CD4-positive, alpha-beta memory T cell (primary cell): Measurements from ENCODE around the gene CRTAC1. TPM values are rescaled to one million over a fixed set of nuclear protein-coding genes. Genes with fewer than 3 reads are reported as not detected.

Experiments used
- CTCF ChIA-PET: fragments of 350-600 bp; sonication (Branson Sonifier 250); formaldehyde crosslinking; loops from one replicate; lab custom pipeline; 2021; ENCODE audit warnings: inconsistent platforms; ENCODE audit not compliant: partially characterized antibody; lab: Charles Lee
- POLR2A ChIA-PET: fragments of 350-600 bp; sonication (Branson Sonifier 250); formaldehyde crosslinking; loops from one replicate; lab custom pipeline; 2021; ENCODE audit not compliant: partially characterized antibody; lab: Charles Lee
- DNase-seq, 5 donors: peaks; one replicate each; pipeline versions ENCODE4 v3.0.0 to v3.0.0-alpha.2; 2020 to 2022; ENCODE audit warnings: mixed read lengths in 1 of 5
- H3K27ac ChIP-seq: one replicate; pipeline ENCODE4 v1.7.0; 2013; ENCODE audit warnings: low read depth, low read length
- H3K27me3 ChIP-seq: 2 replicates; pipeline ENCODE4 v1.7.0; 2013; ENCODE audit warnings: mild to moderate bottlenecking, low read length, moderate library complexity; ENCODE audit not compliant: insufficient read depth
- H3K36me3 ChIP-seq: 2 replicates; pipeline ENCODE4 v1.7.0; 2013; ENCODE audit warnings: mild to moderate bottlenecking, low read length, moderate library complexity; ENCODE audit not compliant: insufficient read depth
- H3K4me1 ChIP-seq: 2 replicates; pipeline ENCODE4 v1.7.0; 2013; ENCODE audit warnings: mild to moderate bottlenecking, low read length, moderate library complexity; ENCODE audit not compliant: insufficient read depth
- H3K4me3 ChIP-seq, 2 donors: one replicate each; pipeline ENCODE4 v1.7.0; 2013; ENCODE audit warnings: low read length in 2 of 2, mild to moderate bottlenecking in 1 of 2
- H3K9me3 ChIP-seq, 2 donors: one replicate each; pipeline ENCODE4 v1.7.0; 2013; ENCODE audit warnings: low read length in 2 of 2, control low read depth in 1 of 2; ENCODE audit not compliant: control insufficient read depth in 1 of 2
- H3K27ac Mint-ChIP-seq, 7 donors: one replicate each; pipeline ENCODE4 v1.8.0; 2020 to 2021; ENCODE audit warnings: mixed read lengths in 7 of 7, mild to moderate bottlenecking in 6 of 7, inconsistent platforms in 3 of 7, moderate library complexity in 3 of 7
- H3K27me3 Mint-ChIP-seq, 2 donors: one replicate each; pipeline ENCODE4 v1.8.0; 2020 to 2021; ENCODE audit warnings: mixed read lengths in 2 of 2
- H3K36me3 Mint-ChIP-seq, 2 donors: one replicate each; pipeline ENCODE4 v1.8.0; 2020 to 2021; ENCODE audit warnings: mixed read lengths in 2 of 2, inconsistent platforms in 1 of 2, mild to moderate bottlenecking in 1 of 2
- H3K4me1 Mint-ChIP-seq, 4 donors: one replicate each; pipeline ENCODE4 v1.8.0; 2020 to 2021; ENCODE audit warnings: mixed read lengths in 4 of 4, mild to moderate bottlenecking in 1 of 4
- H3K4me3 Mint-ChIP-seq, 8 donors: one replicate each; pipeline ENCODE4 v1.8.0; 2020 to 2021; ENCODE audit warnings: mixed read lengths in 8 of 8, mild to moderate bottlenecking in 7 of 8, moderate library complexity in 6 of 8, inconsistent platforms in 3 of 8
- H3K9me3 Mint-ChIP-seq, 8 donors: one replicate each; pipeline ENCODE4 v1.8.0; 2020 to 2021; ENCODE audit warnings: mixed read lengths in 8 of 8, mild to moderate bottlenecking in 5 of 8, inconsistent platforms in 3 of 8, moderate library complexity in 1 of 8
- intact Hi-C: fragments of 100-400 bp; cut with micrococcal nuclease; formaldehyde crosslinking; loops from one replicate; pipeline ENCODE4 v1.15.1; 2023
- polyA plus RNA-seq, 2 donors: library from polyadenylated mRNA; unstranded; fragments of 300-500 nt; fragmentation: Illumina TruSeq; gene quantifications; one replicate each; pipeline ENCODE4 v1.2.3, GENCODE V29; 2021
- total RNA-seq, 2 experiments: library from RNA; stranded (reverse); gene quantifications; one replicate each; pipeline ENCODE4 v1.2.3, GENCODE V29; 2021

CRTAC1 gene
- total and polyA plus RNA-seq, 4 experiments from 2014 or later = not detected

DNA sequence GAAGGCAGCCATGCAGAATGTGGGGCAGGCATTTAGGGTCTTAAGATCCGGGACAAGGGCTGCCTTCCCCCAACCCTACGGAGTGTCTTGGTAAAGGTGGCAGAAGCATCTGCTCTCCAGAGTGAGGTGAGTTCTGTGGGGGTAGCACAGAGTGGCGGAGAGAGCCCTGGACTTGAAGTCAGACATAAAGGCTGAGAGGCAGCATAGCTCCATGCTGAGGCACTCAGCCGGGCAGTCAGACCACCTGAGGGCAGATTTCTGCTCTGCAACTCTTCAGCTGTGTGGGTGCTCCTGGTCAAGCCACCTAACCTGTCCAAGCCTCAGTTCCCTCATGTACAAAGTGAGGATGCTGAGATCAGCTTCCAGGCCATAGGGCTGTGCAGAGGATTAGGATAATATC lies 81.0 kb downstream of the CRTAC1 start:
- Mint-ChIP-seq H3K4me1 (no peaks in the 10 kb centered on the region), H3K27ac (no peak overlapping the region), H3K36me3 (no peaks in the 10 kb centered on the region), H3K27me3 (peaks cover 26 to 30% of the 10 kb centered on the region in 2 donors), H3K9me3 (peaks cover 0 to 7% (median 5%) of the 10 kb centered on the region in 8 donors), H3K4me3 (no peak overlapping the region)
- intact Hi-C loops = no loop called here
- POLR2A ChIA-PET = no interaction called here
- no peak overlapping the region for H3K4me3 ChIP-seq
- no peaks in the 10 kb centered on the region for H3K9me3 ChIP-seq
- no peak for DNase-seq
- no peaks in the 10 kb centered on the region for H3K4me1 ChIP-seq
- H3K36me3 ChIP-seq = no peaks in the 10 kb centered on the region
- no peaks in the 10 kb centered on the region for H3K27me3 ChIP-seq
- CTCF ChIA-PET = interaction anchor here (0.8 kb wide), 1 partner anchor 33 kb away, joined by 3 read pairs; no protein-coding TSS in a partner anchor
- H3K27ac ChIP-seq = no peak overlapping the region

DNA sequence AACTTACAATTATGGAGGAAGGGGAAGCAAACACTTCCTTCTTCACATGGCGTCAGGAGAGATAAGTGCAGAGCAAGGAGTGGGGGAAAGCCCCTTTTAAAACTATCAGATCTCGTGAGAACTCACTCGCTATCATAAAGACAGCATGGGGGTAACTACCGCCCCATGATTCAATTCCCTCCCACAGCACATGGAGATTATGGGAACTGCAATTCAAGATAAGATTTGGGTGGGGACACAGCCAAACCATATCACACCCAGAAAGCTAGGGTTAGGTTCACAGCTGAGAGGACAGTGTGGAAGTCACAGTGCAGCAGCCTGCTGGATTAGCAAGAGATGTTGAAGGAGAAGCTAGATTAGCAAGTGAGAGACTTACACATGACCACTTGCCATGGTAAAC lies 81.6 kb downstream of the CRTAC1 start:
- Histone ChIP-seq H3K4me1 (no peaks in the 10 kb centered on the region), H3K27ac (no peak overlapping the region), H3K9me3 (no peaks in the 10 kb centered on the region), H3K4me3 (no peak overlapping the region), H3K36me3 (no peaks in the 10 kb centered on the region), H3K27me3 (no peaks in the 10 kb centered on the region)
- H3K27ac Mint-ChIP-seq = no peak overlapping the region
- peaks cover 26 to 32% of the 10 kb centered on the region in 2 donors for H3K27me3 Mint-ChIP-seq
- H3K4me1 Mint-ChIP-seq = no peaks in the 10 kb centered on the region
- no peaks in the 10 kb centered on the region for H3K36me3 Mint-ChIP-seq
- POLR2A ChIA-PET = no interaction called here
- no peak overlapping the region for H3K4me3 Mint-ChIP-seq
- peaks cover 0 to 12% (median 5%) of the 10 kb centered on the region in 8 donors for H3K9me3 Mint-ChIP-seq
- intact Hi-C loops = no loop called here
- no peak for DNase-seq
- CTCF ChIA-PET = no interaction called here

DNA sequence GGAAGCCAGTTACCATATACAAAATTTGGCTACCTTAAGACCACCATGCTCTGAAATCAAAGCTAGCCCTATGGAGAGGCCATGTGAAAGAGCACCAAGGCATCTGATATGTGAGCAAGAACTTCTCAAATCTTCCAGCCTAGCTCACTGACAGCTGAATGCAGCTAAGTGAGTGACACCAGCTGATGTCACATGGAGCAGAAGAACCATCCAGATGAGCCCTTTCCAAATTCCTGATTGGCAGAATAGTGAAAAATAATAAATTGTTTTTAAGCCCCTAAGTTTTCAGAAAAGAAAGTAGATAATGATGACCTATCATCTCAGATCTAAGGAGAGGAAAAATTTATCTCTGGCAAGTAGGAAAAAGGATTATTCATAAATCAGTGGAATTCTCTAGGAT lies 85.6 kb downstream of the CRTAC1 start:
- no peak for DNase-seq
- H3K9me3 Mint-ChIP-seq = peaks cover 0 to 12% (median 5%) of the 10 kb centered on the region in 8 donors
- no peaks in the 10 kb centered on the region for H3K36me3 Mint-ChIP-seq
- H3K4me1 ChIP-seq = no peaks in the 10 kb centered on the region
- intact Hi-C loops = no loop called here
- H3K27ac Mint-ChIP-seq = no peak overlapping the region
- no peaks in the 10 kb centered on the region for H3K36me3 ChIP-seq
- ChIA-PET CTCF (no interaction called here), POLR2A (no interaction called here)
- H3K9me3 ChIP-seq = no peaks in the 10 kb centered on the region
- no peak overlapping the region for H3K4me3 Mint-ChIP-seq
- no peaks in the 10 kb centered on the region for H3K27me3 ChIP-seq
- no peak overlapping the region for H3K27ac ChIP-seq
- H3K4me3 ChIP-seq = no peak overlapping the region
- peaks cover 36 to 47% of the 10 kb centered on the region in 2 donors for H3K27me3 Mint-ChIP-seq
- no peaks in the 10 kb centered on the region for H3K4me1 Mint-ChIP-seq

DNA sequence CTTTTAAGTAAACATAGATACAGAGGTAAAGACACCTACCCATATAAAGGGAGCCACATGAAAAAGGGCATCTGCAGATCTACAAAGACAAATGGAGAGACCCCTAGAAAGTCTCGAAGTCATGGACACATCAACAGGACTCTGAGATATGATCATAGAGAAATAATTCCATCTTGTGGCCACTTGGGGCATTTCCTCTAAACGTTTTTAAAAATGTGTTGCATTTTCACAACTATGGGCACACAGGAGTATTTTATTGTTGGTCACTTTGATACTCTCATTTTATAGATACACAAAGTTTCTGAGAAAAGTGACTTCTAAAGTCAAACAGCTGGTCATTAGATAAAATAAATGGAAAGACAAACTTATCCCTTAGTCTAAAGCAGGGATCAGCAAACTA lies 87.1 kb downstream of the CRTAC1 start:
- no peak for DNase-seq
- Mint-ChIP-seq H3K27ac (no peak overlapping the region), H3K4me1 (no peaks in the 10 kb centered on the region), H3K36me3 (no peaks in the 10 kb centered on the region), H3K4me3 (no peak overlapping the region), H3K9me3 (peaks cover 0 to 12% (median 3%) of the 10 kb centered on the region in 8 donors), H3K27me3 (peaks cover 31 to 45% of the 10 kb centered on the region in 2 donors)
- no peak overlapping the region for H3K27ac ChIP-seq
- intact Hi-C loops = no loop called here
- no peaks in the 10 kb centered on the region for H3K27me3 ChIP-seq
- ChIA-PET POLR2A (no interaction called here), CTCF (interaction anchor here (1.0 kb wide), 1 partner anchor 28 kb away, joined by 3 read pairs; no protein-coding TSS in a partner anchor)
- no peak overlapping the region for H3K4me3 ChIP-seq
- no peaks in the 10 kb centered on the region for H3K36me3 ChIP-seq
- H3K9me3 ChIP-seq = no peaks in the 10 kb centered on the region
- no peaks in the 10 kb centered on the region for H3K4me1 ChIP-seq

DNA sequence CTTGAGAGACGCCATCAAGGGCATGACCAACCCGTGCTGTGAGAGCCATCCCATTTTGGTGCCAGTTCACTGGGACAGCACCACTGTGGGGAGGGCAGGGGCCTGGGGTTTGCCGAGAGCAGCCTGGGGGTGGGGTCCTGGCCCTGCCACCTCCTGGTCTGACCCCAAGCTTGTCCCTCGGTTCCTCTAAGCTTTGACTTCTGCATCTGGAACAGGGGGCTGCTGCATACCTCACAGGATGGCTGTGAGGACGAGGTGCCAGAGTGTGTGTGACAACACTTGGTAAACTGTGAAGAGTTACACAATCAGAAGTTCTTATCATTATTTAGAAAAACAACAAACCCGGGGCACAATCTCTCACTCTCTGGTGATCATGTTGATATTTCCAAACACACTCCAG lies 89.9 kb downstream of the CRTAC1 start:
- Histone ChIP-seq H3K4me1 (no peaks in the 10 kb centered on the region), H3K4me3 (no peak overlapping the region), H3K36me3 (no peaks in the 10 kb centered on the region), H3K27ac (no peak overlapping the region), H3K27me3 (no peaks in the 10 kb centered on the region), H3K9me3 (no peaks in the 10 kb centered on the region)
- POLR2A ChIA-PET = no interaction called here
- peaks cover 0 to 12% (median 1%) of the 10 kb centered on the region in 8 donors for H3K9me3 Mint-ChIP-seq
- CTCF ChIA-PET = interaction anchor here (1.0 kb wide), 1 partner anchor 25 kb away, joined by 4 read pairs; no protein-coding TSS in a partner anchor
- DNase-seq = no peak
- no peak overlapping the region for H3K27ac Mint-ChIP-seq
- H3K4me3 Mint-ChIP-seq = no peak overlapping the region
- H3K36me3 Mint-ChIP-seq = no peaks in the 10 kb centered on the region
- intact Hi-C loops = no loop called here
- H3K27me3 Mint-ChIP-seq = peaks cover 24 to 42% of the 10 kb centered on the region in 2 donors
- H3K4me1 Mint-ChIP-seq = no peaks in the 10 kb centered on the region

DNA sequence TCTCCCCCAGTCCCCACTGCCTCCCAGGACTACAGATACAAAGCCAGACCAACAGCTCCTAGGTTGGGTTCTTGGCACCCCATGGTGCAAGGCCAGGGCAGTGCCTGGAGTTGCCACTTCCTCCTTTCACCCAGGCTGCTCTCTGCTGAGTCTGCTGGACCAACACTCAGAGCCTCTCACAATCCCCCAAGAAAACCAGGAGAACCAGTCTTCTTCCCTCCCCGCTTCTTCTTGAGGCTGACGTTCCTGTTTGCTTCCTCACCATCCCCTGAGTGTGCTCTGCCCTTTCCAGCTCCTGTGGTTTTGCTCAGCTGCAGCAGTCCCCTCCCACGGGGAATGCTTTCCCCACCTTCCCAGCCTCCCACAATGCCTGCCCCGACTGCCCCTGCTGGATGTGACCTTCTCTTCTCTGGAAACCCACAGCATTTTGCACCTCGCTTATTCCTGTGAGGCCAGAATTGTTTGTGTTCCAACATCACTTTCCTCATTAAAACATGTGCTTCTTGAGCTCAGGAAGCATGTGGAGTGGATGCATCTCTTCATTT lies 90.9 kb downstream of the CRTAC1 start:
- H3K4me3 ChIP-seq = no peak overlapping the region

DNA sequence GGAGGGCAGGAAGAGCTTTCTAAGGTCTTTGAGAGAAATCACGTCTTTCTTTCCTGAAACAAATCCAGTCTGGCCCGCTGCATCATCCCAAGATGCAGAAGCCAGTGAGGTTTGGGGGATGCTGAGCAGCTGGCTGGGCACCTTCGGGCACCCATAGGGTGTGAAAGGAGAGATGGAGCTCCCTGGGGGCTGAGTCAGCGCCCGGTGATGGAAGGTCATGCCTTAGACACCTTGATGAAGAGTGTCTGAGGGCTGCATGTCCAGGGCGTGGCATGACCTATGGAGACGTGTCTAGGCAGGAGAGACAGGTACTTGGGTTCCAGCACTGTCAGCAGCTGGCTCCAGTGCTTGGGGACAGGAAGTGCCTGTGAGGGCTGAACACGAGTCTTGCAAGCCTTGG lies 92.5 kb downstream of the CRTAC1 start:
- Mint-ChIP-seq H3K9me3 (peaks cover 0 to 2% (median 0%) of the 10 kb centered on the region in 8 donors), H3K27me3 (peaks cover 20 to 29% of the 10 kb centered on the region in 2 donors), H3K4me3 (no peak overlapping the region), H3K27ac (no peak overlapping the region), H3K4me1 (no peaks in the 10 kb centered on the region), H3K36me3 (no peaks in the 10 kb centered on the region)
- intact Hi-C loops = no loop called here
- Histone ChIP-seq H3K27ac (no peak overlapping the region), H3K4me1 (no peaks in the 10 kb centered on the region), H3K36me3 (no peaks in the 10 kb centered on the region), H3K4me3 (no peak overlapping the region), H3K27me3 (no peaks in the 10 kb centered on the region), H3K9me3 (no peaks in the 10 kb centered on the region)
- CTCF ChIA-PET = interaction anchor here (0.6 kb wide), 1 partner anchor 386 kb away, joined by 3 read pairs; no protein-coding TSS in a partner anchor
- DNase-seq = no peak
- POLR2A ChIA-PET = no interaction called here

More for the DNA sequence above, 90.9 kb downstream of the CRTAC1 start:
- Mint-ChIP-seq H3K4me1 (no peaks in the 10 kb centered on the region), H3K36me3 (no peaks in the 10 kb centered on the region), H3K9me3 (peaks cover 0 to 7% (median 1%) of the 10 kb centered on the region in 8 donors), H3K4me3 (no peak overlapping the region), H3K27ac (no peak overlapping the region), H3K27me3 (peaks cover 20 to 34% of the 10 kb centered on the region in 2 donors)
- intact Hi-C loops = no loop called here
- ChIA-PET POLR2A (no interaction called here), CTCF (no interaction called here)
- Histone ChIP-seq H3K4me1 (no peaks in the 10 kb centered on the region), H3K27me3 (no peaks in the 10 kb centered on the region), H3K27ac (no peak overlapping the region), H3K9me3 (no peaks in the 10 kb centered on the region), H3K36me3 (no peaks in the 10 kb centered on the region)
- DNase-seq = no peak
